NCI-H345 treated with DMSO at 0.1 percent for 48 hours (cell line): ENCODE measurements around the gene PTGIR.
A peak's percentile ranks its signal among the peaks of the same experiment; 100 is the strongest.

Source experiments
- DNase-seq: peaks from one replicate; lab custom pipeline; 2025; ENCODE audit not compliant: unreplicated experiment; lab: John Stamatoyannopoulos, UW

Gene PTGIR

GRCh38 chr19:46616631-46617322 lies 8.1 kb downstream of the PTGIR start:
- DNase-seq, result no peak

- no peak for DNase-seq
Observed at GRCh38 chr19:46615966-46616365, 8.9 kb downstream of the PTGIR start.

GRCh38 chr19:46614114-46614722 lies 10.7 kb downstream of the PTGIR start:
- peak; percentile 21 for DNase-seq

- DNase-seq, result no peak
Observed at GRCh38 chr19:46613525-46613924, 11.4 kb downstream of the PTGIR start.

DNA sequence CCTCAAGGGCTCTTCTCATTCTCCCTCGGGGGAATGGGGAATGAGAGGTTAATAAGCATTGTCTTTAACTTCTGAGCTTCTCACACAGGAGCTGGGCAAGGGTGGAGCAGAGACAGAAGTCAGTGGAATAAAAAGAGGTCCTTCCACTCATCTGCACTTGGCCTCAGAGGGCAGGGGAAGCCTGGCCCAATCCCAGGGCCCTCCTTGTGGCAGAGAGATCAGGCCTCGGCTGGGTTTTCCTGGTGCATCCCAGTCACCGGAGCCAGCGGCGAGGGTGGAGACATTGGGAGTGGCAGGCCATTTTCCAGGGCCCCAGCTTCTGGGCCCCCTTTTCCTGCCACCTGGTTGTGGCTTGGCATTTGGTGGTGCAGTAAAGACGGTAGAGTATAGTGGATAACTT lies 13.1 kb downstream of the PTGIR start:
- DNase-seq, result no peak

DNA sequence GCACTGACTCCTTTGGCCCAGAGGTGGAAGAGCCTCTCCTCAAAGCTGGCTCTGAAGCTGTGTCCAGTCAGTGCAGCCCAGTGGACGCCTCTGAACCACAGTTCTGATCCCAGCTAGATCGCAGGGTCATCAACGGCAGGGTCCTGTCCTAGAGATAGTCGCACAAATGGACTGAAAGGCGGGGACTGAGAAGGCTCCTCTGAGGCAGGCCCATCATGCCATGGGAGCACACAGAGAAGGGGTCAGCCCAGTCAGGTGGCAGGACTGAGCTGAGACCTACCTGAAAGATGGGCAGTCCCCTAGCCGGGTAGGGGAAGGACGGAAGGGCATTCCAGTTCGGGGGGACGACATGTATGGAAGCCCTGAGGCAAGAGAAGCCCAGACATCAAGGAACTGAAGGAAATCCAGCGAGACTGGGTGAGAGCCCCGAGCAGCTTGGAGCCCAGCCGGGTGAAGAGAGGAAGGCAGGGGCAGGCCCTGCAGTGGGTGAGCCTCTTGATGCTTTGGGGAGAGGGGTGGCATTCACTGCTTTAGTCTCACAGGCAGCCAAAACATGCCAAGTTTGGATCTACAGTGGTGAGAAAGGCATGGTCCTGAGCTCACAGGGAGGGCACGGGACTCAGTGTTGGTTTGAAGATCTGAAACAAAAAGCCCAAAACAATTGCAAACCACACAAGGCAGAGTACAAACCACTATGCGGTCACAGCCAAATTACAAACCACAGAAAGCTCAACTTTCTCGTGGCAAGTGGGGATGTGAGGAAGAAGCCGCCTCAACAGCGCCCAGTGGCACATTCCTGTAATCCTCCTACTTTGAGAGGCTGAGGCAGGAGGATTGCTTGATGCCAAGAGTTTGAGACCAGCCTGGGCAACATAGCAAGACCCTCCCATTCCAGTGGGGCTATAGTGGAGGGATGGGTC lies 13.8 kb downstream of the PTGIR start:
- DNase-seq, result no peak

DNA sequence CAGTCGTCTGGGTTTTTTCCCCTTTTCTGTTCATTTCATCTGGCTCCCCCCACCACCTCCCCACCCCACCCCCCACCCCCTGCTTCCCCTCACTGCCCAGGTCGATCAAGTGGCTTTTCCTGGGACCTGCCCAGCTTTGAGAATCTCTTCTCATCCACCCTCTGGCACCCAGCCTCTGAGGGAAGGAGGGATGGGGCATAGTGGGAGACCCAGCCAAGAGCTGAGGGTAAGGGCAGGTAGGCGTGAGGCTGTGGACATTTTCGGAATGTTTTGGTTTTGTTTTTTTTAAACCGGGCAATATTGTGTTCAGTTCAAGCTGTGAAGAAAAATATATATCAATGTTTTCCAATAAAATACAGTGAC lies 14.5 kb downstream of the PTGIR start:
- no peak for DNase-seq

- no peak for DNase-seq
Observed at GRCh38 chr19:46609511-46610412, 15.1 kb downstream of the PTGIR start.

GRCh38 chr19:46608581-46609345 lies 16.1 kb downstream of the PTGIR start:
- DNase-seq, result no peak

DNA sequence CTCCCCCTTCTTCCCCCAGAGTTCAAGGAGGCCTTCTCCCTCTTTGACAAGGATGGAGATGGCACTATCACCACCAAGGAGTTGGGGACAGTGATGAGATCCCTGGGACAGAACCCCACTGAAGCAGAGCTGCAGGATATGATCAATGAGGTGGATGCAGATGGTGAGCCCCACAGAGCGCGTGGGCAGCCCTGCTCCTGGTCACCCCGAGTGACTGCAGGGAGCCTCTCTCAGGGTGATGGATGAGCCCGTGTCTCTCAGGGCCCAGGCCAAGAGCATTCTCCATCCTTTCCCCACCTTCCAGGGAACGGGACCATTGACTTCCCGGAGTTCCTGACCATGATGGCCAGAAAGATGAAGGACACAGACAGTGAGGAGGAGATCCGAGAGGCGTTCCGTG lies 16.7 kb downstream of the PTGIR start:
- DNase-seq, result no peak

GRCh38 chr19:46607448-46607841 lies 17.4 kb downstream of the PTGIR start:
- DNase-seq, result peak; percentile 93

GRCh38 chr19:46606681-46607447 lies 18.0 kb downstream of the PTGIR start:
- no peak for DNase-seq

GRCh38 chr19:46606019-46606418 lies 18.9 kb downstream of the PTGIR start:
- no peak for DNase-seq

- no peak for DNase-seq
Observed at GRCh38 chr19:46605356-46605821, 19.5 kb downstream of the PTGIR start.

GRCh38 chr19:46604781-46605355 lies 20.0 kb downstream of the PTGIR start:
- DNase-seq, result no peak

DNA sequence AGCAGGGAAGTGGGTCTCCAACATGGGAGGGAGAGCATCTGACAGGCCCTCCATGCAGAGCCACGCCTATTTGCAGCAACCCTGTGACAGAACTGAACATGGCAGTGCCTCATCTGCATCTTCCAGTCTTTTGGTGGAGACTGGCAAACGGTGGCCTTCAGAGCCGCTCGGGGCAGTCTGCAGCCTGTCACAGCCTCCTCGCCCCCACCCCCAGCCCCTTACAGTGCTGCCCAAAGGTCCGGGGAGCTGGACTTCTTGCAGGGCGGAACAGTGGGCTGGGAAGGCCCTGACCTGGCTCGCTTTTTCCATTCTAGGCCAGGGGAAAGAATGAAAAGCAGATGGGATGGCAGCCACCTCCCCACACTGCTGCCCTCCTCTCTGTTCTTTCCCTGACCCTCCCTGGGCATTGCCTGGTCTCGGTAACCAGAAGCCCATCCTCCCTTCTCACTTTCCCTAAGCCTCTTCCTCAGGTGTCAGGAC lies 21.1 kb downstream of the PTGIR start:
- no peak for DNase-seq

- no peak for DNase-seq
Observed at GRCh38 chr19:46603195-46603637, 21.7 kb downstream of the PTGIR start.

DNA sequence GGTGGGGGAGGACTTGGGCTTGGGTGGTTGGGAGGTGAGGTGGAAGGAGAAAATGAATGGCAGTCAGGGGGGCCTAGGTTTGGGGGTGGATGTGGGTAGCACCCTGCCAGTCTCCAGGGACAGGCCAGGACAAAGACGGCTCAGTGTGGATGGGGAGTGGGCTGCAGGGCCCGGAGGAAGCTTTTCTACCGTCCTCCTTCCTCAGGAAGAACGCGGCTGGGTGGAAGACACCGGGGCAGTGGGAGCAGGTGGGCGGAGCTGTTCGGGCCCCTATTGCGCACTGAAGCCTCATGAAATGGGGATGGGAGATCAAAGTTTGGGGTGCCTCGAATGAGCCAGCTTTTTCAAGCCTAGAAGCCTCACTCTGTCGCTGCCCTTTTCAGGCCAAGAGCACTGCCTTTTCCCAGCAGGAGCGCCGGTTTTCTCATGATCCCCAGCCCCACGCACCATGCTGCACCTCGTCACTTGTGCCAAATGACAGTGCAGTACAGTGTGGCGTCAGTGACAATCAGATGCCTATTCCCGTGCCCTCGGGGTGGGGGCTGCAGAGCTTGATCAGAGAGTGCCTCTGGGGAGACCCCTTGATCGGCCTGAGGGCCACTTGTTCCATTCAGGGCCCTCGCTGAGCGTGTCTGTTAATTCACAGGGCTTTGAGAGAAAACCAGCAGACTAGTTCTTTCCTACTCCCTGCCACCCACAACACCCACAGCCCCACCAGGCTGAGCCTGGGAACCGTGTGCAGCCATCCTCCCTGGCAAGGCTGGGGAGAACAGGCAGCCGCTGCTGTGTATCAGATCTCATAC lies 22.3 kb downstream of the PTGIR start:
- no peak for DNase-seq
